Esophagus squamous epithelium (tissue), 4 donors: Measurements from ENCODE around the gene MIER3.

ENCODE experiments used
- POLR2A ChIP-seq, 4 donors: fragments of 450-650 bp; IDR thresholded peaks; one replicate each; pipeline ENCODE4 v1.6.1; 2017; ENCODE audit warnings: antibody characterized with exemption in 4 of 4, mild to moderate bottlenecking in 4 of 4, moderate library complexity in 3 of 4
- TF ChIP-seq, protein P1 (sequence below), 6 experiments: fragments of 450-650 bp in 4 of 6; fragments of 200-600 bp in 2 of 6; sonication (generic) in 2 of 6; IDR thresholded peaks; one replicate each; pipeline ENCODE4 v1.5.1; 2016 to 2019; ENCODE audit warnings: antibody characterized with exemption in 6 of 6, mild to moderate bottlenecking in 4 of 6, moderate library complexity in 4 of 6

DNA sequence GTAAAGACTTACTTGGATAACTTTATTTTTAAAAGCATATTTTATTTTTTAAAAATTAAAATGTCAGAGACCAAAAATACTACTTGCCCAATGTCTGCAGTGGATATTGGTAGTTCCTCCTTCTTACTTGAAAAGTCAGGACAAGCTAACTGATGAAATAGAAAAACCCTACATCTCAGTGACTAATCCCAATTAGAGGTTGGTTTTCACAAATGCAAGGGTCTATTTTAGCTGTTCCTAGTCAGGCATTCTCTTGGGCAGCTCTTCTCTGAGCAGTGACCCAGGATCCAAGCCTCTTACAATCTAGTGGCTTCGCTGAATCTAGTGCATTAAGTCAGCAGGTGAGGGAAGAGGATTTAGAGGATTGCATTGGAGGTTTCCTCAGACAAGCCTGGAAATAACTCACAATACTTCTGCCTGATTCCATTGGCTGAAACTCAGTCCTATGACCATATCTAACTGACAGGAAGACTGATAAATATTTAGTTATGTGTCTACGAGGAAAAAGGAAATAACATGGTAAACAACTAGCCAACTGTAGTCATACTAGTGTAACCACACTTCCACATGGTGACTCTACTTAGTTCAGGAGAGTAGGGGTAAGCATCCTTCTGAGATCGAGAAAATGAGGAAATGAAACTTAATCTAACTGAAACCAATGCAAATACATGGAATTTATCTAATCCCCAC lies 34.2 kb upstream of the MIER3 start:
- TF ChIP-seq, protein P1, sequence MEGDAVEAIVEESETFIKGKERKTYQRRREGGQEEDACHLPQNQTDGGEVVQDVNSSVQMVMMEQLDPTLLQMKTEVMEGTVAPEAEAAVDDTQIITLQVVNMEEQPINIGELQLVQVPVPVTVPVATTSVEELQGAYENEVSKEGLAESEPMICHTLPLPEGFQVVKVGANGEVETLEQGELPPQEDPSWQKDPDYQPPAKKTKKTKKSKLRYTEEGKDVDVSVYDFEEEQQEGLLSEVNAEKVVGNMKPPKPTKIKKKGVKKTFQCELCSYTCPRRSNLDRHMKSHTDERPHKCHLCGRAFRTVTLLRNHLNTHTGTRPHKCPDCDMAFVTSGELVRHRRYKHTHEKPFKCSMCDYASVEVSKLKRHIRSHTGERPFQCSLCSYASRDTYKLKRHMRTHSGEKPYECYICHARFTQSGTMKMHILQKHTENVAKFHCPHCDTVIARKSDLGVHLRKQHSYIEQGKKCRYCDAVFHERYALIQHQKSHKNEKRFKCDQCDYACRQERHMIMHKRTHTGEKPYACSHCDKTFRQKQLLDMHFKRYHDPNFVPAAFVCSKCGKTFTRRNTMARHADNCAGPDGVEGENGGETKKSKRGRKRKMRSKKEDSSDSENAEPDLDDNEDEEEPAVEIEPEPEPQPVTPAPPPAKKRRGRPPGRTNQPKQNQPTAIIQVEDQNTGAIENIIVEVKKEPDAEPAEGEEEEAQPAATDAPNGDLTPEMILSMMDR (IDR thresholded peaks at IDR 0.05): no peak
- no peak for TF ChIP-seq POLR2A (IDR thresholded peaks at IDR 0.05)
